Karpas-422 (cell line): Measurements from ENCODE around the gene SEPSECS. TPM values are rescaled to one million over a fixed set of nuclear protein-coding genes. Genes with fewer than 3 reads are reported as not detected.

ENCODE experiments used
- DNase-seq: peaks from one replicate; pipeline ENCODE4 v3.0.0-alpha.2; 2015
- H2AFZ ChIP-seq: fragments of 200-600 bp; sonication (generic); 2 replicates; pipeline ENCODE4 v1.6.1; 2014; ENCODE audit warnings: antibody characterized with exemption, low read length, mixed read lengths
- H3K27ac ChIP-seq: fragments of 200-600 bp; sonication (generic); 2 replicates; pipeline ENCODE4 v1.5.1; 2014; ENCODE audit warnings: mild to moderate bottlenecking, low read length, moderate library complexity
- H3K27me3 ChIP-seq: fragments of 200-600 bp; sonication (generic); 2 replicates; pipeline ENCODE4 v1.6.1; 2014; ENCODE audit warnings: low read length, mixed read lengths
- H3K36me3 ChIP-seq: fragments of 200-600 bp; sonication (generic); 2 replicates; pipeline ENCODE4 v1.6.1; 2014; ENCODE audit warnings: low read length, mixed read lengths; ENCODE audit not compliant: insufficient read depth
- H3K4me1 ChIP-seq: fragments of 200-600 bp; sonication (generic); 2 replicates; pipeline ENCODE4 v1.6.1; 2014; ENCODE audit warnings: mild to moderate bottlenecking, low read length, mixed read lengths
- H3K4me2 ChIP-seq: fragments of 200-600 bp; sonication (generic); 2 replicates; pipeline ENCODE4 v1.6.1; 2014; ENCODE audit warnings: low read length, low read depth, mild to moderate bottlenecking; ENCODE audit not compliant: poor library complexity, severe bottlenecking
- H3K4me3 ChIP-seq: fragments of 200-600 bp; sonication (generic); 2 replicates; pipeline ENCODE4 v1.5.1; 2014; ENCODE audit warnings: mild to moderate bottlenecking, antibody characterized with exemption, low read length, mixed read lengths
- H3K79me2 ChIP-seq: fragments of 200-600 bp; sonication (generic); 2 replicates; pipeline ENCODE4 v1.6.1; 2014; ENCODE audit warnings: mild to moderate bottlenecking, low read length, mixed read lengths
- H3K9ac ChIP-seq: fragments of 200-600 bp; sonication (generic); 2 replicates; pipeline ENCODE4 v1.6.0; 2014; ENCODE audit warnings: low read length
- H3K9me2 ChIP-seq: fragments of 200-600 bp; sonication (generic), shearing (Covaris generic); replicated peaks from 2 replicates; pipeline ENCODE4 v1.6.0; 2014; ENCODE audit warnings: mild to moderate bottlenecking, low read length, moderate library complexity; ENCODE audit not compliant: insufficient read depth
- H3K9me3 ChIP-seq: fragments of 300-700, 200-600 bp; sonication (generic); 2 replicates; pipeline ENCODE4 v1.6.1; 2014; ENCODE audit warnings: low read length, mixed read lengths
- H4K20me1 ChIP-seq: fragments of 200-600 bp; sonication (generic); 2 replicates; pipeline ENCODE4 v1.6.1; 2014; ENCODE audit warnings: mild to moderate bottlenecking, antibody characterized with exemption, low read length, low read depth; ENCODE audit not compliant: insufficient read depth
- total RNA-seq: library from RNA; depleted of rRNA; stranded (reverse); fragments of >200 nt; shearing (Covaris generic); gene quantifications from 2 replicates; pipeline ENCODE4 v1.2.3, GENCODE V29; 2014; ENCODE audit warnings: low replicate concordance; rRNA removed

Gene SEPSECS
- total RNA-seq, 1 experiment from 2014 or later = 11.1 TPM

DNA sequence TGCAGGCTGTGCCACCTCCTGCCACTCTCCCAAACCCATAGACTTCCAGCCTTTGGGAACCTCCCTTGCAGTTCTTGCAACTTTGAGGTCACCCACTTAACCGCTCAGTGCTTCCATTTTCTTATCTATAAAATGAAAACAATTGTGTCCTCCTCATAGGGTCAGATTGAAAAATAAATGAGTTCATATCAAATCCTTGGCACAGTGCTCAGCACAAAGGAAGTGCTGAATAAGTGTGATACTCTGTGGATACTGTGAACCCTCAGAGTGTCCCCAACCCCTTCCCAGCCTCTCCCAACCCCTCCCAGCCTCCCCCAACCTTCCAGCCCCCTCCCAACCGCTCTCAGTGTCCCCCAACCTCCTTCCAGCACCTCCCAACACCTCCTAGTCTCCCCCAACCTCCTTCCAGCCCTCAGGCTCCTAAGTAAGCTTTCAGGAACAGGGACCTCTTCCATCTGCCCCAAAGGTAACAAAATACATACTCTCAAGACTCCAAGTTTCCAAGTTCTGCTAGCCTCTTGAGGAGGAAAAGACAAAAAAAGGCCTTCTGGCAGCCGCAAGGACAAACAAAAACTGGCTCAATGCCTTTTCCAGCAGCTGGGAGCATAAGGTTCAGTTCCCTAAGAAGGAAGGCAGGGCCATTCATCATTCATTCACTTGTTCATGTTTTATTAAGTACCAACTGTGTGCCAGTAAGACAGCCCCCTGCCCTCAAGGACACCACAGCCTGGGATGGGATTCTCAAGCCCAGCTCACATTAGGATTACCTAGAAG is 83.4 kb downstream of the SEPSECS start:
- H2AFZ ChIP-seq = no peak overlapping the region

DNA sequence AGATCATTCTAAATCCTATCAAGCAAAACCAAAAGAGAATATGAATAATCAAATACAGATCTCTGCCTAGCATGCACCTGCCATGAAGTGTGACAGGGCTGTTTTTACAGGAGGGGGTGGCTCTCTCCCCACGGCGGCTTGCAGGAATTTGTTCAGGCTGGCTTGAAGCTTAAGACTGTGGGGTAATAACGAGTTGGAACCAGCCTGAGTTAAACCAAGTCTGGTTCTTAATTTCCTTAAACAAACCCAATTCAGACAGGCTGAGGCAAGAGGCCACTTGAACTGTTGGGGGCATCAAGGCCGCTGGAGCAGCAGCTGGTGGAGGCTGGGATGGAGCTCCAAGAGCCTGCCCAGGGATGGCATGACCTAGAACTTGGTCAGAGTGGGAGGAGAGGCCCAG is 84.4 kb downstream of the SEPSECS start:
- no peak overlapping the region for H2AFZ ChIP-seq
- H3K27me3 ChIP-seq = no peaks in the 10 kb centered on the region
- H3K4me1 ChIP-seq = no peaks in the 10 kb centered on the region
- no peak overlapping the region for H3K4me3 ChIP-seq
- no peak overlapping the region for H3K27ac ChIP-seq
- H4K20me1 ChIP-seq = no peaks in the 10 kb centered on the region
- no peak overlapping the region for H3K9ac ChIP-seq
- H3K9me3 ChIP-seq = no peaks in the 10 kb centered on the region
- no peaks in the 10 kb centered on the region for H3K79me2 ChIP-seq
- H3K4me2 ChIP-seq = no peak overlapping the region
- DNase-seq = no peak
- H3K36me3 ChIP-seq = no peaks in the 10 kb centered on the region
- H3K9me2 ChIP-seq = no peaks in the 10 kb centered on the region

More for the DNA sequence above, 83.4 kb downstream of the SEPSECS start:
- Histone ChIP-seq H3K9me2 (no peaks in the 10 kb centered on the region), H3K79me2 (no peaks in the 10 kb centered on the region), H3K4me2 (no peak overlapping the region), H3K4me3 (no peak overlapping the region), H3K4me1 (no peaks in the 10 kb centered on the region), H3K36me3 (no peaks in the 10 kb centered on the region), H3K27ac (no peak overlapping the region), H3K27me3 (no peaks in the 10 kb centered on the region), H3K9ac (no peak overlapping the region), H4K20me1 (no peaks in the 10 kb centered on the region), H3K9me3 (no peaks in the 10 kb centered on the region)
- DNase-seq = no peak

GRCh38 chr4:25075129-25075528 is 85.1 kb downstream of the SEPSECS start:
- DNase-seq = no peak
- Histone ChIP-seq H3K36me3 (no peaks in the 10 kb centered on the region), H2AFZ (no peak overlapping the region), H3K4me2 (no peak overlapping the region), H4K20me1 (no peaks in the 10 kb centered on the region), H3K9ac (no peak overlapping the region), H3K27ac (no peak overlapping the region), H3K4me3 (no peak overlapping the region), H3K9me2 (no peaks in the 10 kb centered on the region), H3K9me3 (no peaks in the 10 kb centered on the region), H3K27me3 (no peaks in the 10 kb centered on the region), H3K79me2 (no peaks in the 10 kb centered on the region), H3K4me1 (no peaks in the 10 kb centered on the region)

DNA sequence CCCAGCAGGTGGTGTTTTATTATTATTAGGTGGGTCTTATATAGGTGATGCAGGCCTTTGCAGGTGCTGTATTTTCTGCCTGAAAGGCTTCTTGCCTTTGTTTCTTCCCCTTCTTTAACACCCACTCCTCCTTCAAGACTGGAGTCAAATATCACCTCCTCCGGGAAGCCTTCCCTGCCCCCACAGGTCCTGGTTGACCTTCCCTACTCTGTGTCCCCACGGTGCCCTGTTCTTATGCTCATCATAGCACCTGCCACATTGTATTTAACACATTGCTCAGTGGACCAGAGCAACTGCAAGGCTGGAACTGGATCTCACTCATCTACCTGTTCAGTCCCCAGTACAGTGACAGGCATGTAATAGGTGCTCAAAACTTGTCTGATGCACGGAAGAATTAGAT is 89.7 kb downstream of the SEPSECS start:
- Histone ChIP-seq H3K27ac (no peak overlapping the region), H3K79me2 (no peaks in the 10 kb centered on the region), H3K9me3 (no peaks in the 10 kb centered on the region), H3K4me2 (no peak overlapping the region), H2AFZ (no peak overlapping the region), H3K36me3 (no peaks in the 10 kb centered on the region), H3K4me1 (no peaks in the 10 kb centered on the region), H3K4me3 (no peak overlapping the region), H3K9me2 (no peaks in the 10 kb centered on the region), H3K9ac (no peak overlapping the region), H3K27me3 (no peaks in the 10 kb centered on the region), H4K20me1 (no peaks in the 10 kb centered on the region)
- DNase-seq = no peak

Other genes starting within 250 kb of the SEPSECS start
- 0.11 and 0.87 TPM in 2 replicates for gene CCDC149, start 247.4 kb downstream of the SEPSECS start, total RNA-seq
- gene LGI2, start 129.5 kb downstream of the SEPSECS start, total RNA-seq = not detected in 2 replicates
- 21.5 and 38.4 TPM in 2 replicates for gene PI4K2B, start 73.6 kb upstream of the SEPSECS start, total RNA-seq
- gene ZCCHC4, start 152.3 kb upstream of the SEPSECS start, total RNA-seq = 11.2 and 11.7 TPM in 2 replicates
- gene ANAPC4, start 216.8 kb upstream of the SEPSECS start, total RNA-seq = 57.6 and 75.7 TPM in 2 replicates